HG02981 (cell line): ENCODE results near the gene GGN.
"Not testable (repeated sequence)": the region's sequence is repeated elsewhere in the genome, so short reads cannot be mapped to it uniquely, and the experiment has no call there.

Source experiments
- ATAC-seq: cut with Tn5 transposase; IDR thresholded peaks from one replicate; pipeline ENCODE4 v1.9.1; 2021; ENCODE audit warnings: mild to moderate bottlenecking, moderate library complexity; ENCODE audit not compliant: unreplicated experiment

The GGN gene

DNA sequence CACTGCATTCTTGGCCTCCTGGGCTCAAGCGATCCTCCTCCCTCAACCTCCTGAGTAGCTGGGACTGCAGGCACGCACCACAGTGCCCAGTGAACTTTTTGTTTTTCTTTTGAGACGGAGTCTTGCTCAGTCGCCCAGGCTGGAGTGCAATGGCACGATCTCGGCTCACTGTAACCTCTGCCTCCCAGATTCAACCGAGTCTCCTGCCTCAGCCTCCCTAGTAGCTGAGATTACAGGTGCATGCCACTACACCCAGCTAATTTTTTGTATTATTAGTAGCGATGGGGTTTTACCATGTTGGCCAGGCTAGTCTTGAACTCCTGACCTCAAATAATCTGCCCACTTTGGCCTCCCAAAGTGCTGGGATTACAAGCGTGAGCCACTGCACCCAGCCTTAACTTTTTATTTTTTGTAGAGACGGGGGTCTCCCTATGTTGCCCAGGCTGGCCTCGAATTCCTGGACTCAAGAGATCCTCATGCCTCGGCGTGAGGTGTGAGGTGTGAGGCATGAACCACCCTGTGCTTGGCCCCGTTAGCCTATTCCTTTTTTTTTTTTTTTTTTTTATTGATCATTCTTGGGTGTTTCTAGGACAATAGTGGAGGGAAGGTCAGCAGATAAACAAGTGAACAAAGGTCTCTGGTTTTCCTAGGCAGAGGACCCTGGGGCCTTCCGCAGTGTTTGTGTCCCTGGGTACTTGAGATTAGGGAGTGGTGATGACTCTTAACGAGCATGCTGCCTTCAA is 24.7 kb downstream of the GGN start:
- not testable (repeated sequence) for ATAC-seq

- peak; percentile 38 for ATAC-seq
Measured at GRCh38 chr19:38362076-38362945, 25.5 kb downstream of the GGN start.

DNA sequence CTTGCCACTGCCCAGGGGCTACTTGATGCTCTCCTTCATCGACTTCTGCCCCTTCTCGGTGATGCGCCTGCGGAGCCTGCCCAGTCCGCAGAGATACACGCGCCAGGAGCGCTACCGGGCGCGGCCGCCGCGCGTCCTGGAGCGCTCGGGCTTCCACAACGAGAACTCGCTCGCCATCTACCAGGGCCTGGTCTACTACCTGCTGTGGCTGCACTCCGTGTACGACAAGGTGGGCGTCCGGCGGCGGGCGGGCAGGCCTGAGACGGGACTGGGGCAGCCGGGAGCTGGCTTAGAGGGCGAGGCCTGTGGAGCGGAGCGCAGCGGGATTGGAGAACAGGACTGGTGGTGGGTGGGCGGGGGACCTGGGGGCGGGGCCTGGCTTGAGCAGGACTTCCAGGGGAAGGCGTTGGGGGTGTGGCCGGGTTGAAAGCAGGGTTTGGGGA is 26.2 kb downstream of the GGN start:
- peak; percentile 66 for ATAC-seq

- no peak for ATAC-seq
Measured at GRCh38 chr19:38360839-38361631, 26.8 kb downstream of the GGN start.

GRCh38 chr19:38360351-38360750 is 27.5 kb downstream of the GGN start:
- ATAC-seq: no peak

- no peak for ATAC-seq
Measured at GRCh38 chr19:38359242-38360021, 28.4 kb downstream of the GGN start.

GRCh38 chr19:38358071-38358470 is 29.8 kb downstream of the GGN start:
- ATAC-seq: no peak

GRCh38 chr19:38355728-38356725 is 31.8 kb downstream of the GGN start:
- no peak for ATAC-seq

DNA sequence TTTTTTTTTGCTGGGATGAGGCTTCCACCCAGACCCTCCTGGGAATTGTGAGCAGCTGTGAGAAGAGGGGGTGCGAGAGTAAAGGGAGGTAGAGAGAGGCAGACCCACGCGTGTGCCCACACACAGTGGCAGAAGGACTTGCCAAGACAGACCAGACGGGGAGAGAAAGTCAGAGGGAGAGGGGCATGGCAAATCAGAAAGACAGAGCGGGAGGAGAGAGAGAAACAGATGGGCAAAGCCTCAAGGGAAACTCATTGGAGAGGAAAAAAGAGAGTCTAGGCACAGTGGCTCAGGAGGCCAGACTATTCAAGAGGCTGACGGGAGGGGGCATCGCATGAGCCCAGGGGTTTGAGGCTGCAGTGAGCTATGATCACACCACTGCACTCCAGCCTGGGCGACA is 35.2 kb downstream of the GGN start:
- ATAC-seq: no peak

- ATAC-seq: no peak
Measured at GRCh38 chr19:38351865-38352395, 35.9 kb downstream of the GGN start.

GRCh38 chr19:38350883-38351282 is 37.0 kb downstream of the GGN start:
- no peak for ATAC-seq

GRCh38 chr19:38346837-38347236 is 41.0 kb downstream of the GGN start:
- no peak for ATAC-seq

- ATAC-seq: no peak
Measured at GRCh38 chr19:38340927-38341326, 46.9 kb downstream of the GGN start.

GRCh38 chr19:38339011-38339410 is 48.8 kb downstream of the GGN start:
- not testable (repeated sequence) for ATAC-seq

DNA sequence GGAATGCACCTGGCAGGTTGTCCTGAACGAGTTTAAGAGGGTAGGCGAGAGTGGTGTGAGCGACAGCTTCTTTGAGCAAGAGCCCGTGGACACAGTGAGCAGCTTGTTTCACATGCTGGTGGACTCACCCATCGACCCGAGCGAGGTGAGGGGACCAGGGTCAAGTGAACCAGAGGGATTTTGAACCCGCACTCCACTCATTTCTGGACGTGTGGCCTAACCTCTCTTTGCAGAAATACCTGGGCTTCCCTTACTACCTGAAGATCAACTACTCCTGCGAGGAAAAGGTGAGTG is 50.5 kb downstream of the GGN start:
- no peak for ATAC-seq

- peak; percentile 46 for ATAC-seq
Measured at GRCh38 chr19:38336638-38337359, 51.0 kb downstream of the GGN start.

GRCh38 chr19:38335949-38336637 is 51.7 kb downstream of the GGN start:
- ATAC-seq: peak; percentile 56
